Fibroblast of upper back skin (primary cell): ENCODE results near the gene ITCH.
A peak's percentile ranks its signal among the peaks of the same experiment; 100 is the strongest.
"Not testable (repeated sequence)": the region's sequence is repeated elsewhere in the genome, so short reads cannot be mapped to it uniquely, and the experiment has no call there.

ENCODE experiments used
- DNase-seq: peaks from one replicate; pipeline ENCODE4 v3.0.0-alpha.2; 2013

Gene ITCH

GRCh38 chr20:34514897-34515483 is 151.9 kb downstream of the ITCH start:
- no peak for DNase-seq

GRCh38 chr20:34515484-34516246 is 152.6 kb downstream of the ITCH start:
- peak; percentile 36 for DNase-seq

GRCh38 chr20:34516247-34517113 is 153.4 kb downstream of the ITCH start, which contains the start of gene DYNLRB1:
DYNLRB1 (plus strand) TSS chr20:34516422; CDS start chr20:34516459, 37 bp downstream.
- peak; percentile 96 for DNase-seq

GRCh38 chr20:34517114-34517505 is 154.0 kb downstream of the ITCH start:
- DNase-seq, result no peak

- DNase-seq, result not testable (repeated sequence)
Observed at GRCh38 chr20:34518863-34519262, 155.8 kb downstream of the ITCH start.

GRCh38 chr20:34519841-34520240 is 156.8 kb downstream of the ITCH start:
- DNase-seq, result not testable (repeated sequence)

- peak; percentile 50 for DNase-seq
Observed at GRCh38 chr20:34522969-34523871, 160.1 kb downstream of the ITCH start.

GRCh38 chr20:34524426-34524825 is 161.4 kb downstream of the ITCH start:
- DNase-seq, result no peak

GRCh38 chr20:34525342-34525708 is 162.3 kb downstream of the ITCH start:
- no peak for DNase-seq

- DNase-seq, result peak; percentile 92
Observed at GRCh38 chr20:34525709-34526416, 162.8 kb downstream of the ITCH start.

GRCh38 chr20:34526466-34526865 is 163.4 kb downstream of the ITCH start:
- no peak for DNase-seq

GRCh38 chr20:34527016-34527415 is 163.9 kb downstream of the ITCH start:
- DNase-seq, result no peak

GRCh38 chr20:34528921-34529297 is 165.8 kb downstream of the ITCH start:
- DNase-seq, result no peak

- no peak for DNase-seq
Observed at GRCh38 chr20:34529742-34530141, 166.7 kb downstream of the ITCH start.

GRCh38 chr20:34530342-34530741 is 167.3 kb downstream of the ITCH start:
- no peak for DNase-seq

- DNase-seq, result no peak
Observed at GRCh38 chr20:34531608-34532265, 168.7 kb downstream of the ITCH start.

GRCh38 chr20:34532320-34532719 is 169.2 kb downstream of the ITCH start:
- no peak for DNase-seq

GRCh38 chr20:34532756-34533155 is 169.7 kb downstream of the ITCH start:
- DNase-seq, result no peak

- DNase-seq, result no peak
Observed at GRCh38 chr20:34534391-34535165, 171.5 kb downstream of the ITCH start.

- no peak for DNase-seq
Observed at GRCh38 chr20:34535301-34535840, 172.3 kb downstream of the ITCH start.
